HG03097 (cell line): ENCODE results near the gene CALD1.

ENCODE experiments used
- ATAC-seq: cut with Tn5 transposase; IDR thresholded peaks from one replicate; pipeline ENCODE4 v1.9.1; 2021; ENCODE audit not compliant: unreplicated experiment, low FRiP score

Gene CALD1

GRCh38 chr7:134823400-134823799, 44.0 kb downstream of the CALD1 start:
- no peak for ATAC-seq

- ATAC-seq, result no peak
Measured at GRCh38 chr7:134825666-134826065, 46.2 kb downstream of the CALD1 start.

DNA sequence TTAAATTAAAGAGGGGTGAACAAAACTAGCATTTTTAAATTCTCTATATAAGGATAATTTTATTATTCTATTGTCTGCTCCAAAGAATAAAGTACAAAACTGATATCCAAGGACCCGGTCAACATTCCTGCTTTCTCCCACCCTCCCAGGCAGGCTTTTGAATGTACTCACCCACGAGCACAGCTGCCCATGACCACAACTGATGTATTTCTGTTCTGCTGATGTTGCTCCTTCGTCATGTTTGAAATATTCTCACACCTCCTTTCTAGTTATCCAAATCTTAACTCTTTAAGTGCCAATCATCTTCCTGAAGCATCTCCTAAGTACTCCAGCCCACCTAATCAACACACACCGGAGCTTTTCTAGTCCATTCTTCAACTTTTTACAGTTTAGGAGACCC, 46.7 kb downstream of the CALD1 start:
- no peak for ATAC-seq

GRCh38 chr7:134827436-134827835, 48.0 kb downstream of the CALD1 start:
- no peak for ATAC-seq

DNA sequence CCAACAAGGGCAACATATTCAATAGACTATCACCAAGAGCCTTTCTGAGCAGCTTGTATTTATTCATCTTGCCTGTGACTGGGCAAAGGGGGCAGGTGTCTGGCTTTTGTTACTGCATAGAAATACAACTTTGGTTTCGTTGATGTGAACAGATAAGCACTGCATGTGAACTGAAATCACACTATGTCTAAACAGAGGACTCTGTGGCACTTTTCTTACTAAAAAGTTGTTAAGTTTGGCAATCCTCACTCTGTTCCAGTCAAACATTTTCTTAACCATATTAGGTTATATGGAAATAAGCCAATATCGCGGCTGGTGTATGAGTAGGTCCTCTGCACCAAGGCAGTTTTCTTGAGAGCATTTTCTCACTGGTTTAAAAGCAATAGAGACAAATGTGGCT, 48.5 kb downstream of the CALD1 start:
- no peak for ATAC-seq

DNA sequence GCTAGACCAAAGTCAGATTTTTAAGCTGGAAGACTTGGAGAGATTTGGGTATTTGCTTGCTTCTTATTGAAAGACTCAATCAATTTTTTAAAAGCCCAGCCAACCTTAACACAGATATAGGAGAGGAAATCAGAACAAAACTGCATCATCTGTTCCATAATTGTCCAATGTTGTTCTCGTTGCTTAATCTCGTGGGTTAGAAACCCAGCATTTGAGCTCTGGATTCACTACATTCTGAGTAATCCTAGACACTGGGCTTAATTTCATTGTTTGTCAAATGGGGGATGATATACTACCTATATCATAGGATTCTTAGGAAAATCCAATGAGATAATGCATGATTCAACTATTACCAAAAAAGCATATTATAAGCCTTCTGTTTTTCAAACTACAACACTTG, 48.9 kb downstream of the CALD1 start:
- no peak for ATAC-seq

DNA sequence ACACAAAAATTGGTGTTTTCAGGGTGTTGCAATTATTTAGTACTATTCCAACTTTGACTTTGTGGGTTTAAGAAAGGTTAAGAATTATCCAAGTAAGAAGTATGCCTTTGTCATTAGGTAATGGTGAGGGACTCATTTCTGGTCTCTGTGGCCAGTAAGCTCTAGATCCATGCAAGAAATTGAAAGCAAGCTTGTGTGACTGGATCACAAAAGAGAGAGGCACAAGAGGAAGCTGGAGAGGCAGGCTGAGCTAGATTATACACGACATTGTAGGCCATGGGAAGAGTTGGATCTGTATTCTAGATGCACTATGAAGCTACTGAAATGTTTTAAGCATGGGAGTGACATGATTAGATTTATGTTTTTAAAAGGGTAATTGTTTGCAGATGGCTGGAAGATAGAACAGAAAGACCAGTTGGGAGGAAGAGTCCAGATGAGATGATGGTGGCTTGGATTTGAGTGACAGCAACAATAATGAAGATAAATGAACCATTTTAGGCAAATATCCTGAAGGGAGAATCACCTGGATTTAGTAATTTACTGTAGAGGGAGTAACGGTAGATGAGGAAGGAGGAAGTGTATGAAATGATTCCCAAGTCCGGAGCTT, 50.0 kb downstream of the CALD1 start:
- no peak for ATAC-seq

DNA sequence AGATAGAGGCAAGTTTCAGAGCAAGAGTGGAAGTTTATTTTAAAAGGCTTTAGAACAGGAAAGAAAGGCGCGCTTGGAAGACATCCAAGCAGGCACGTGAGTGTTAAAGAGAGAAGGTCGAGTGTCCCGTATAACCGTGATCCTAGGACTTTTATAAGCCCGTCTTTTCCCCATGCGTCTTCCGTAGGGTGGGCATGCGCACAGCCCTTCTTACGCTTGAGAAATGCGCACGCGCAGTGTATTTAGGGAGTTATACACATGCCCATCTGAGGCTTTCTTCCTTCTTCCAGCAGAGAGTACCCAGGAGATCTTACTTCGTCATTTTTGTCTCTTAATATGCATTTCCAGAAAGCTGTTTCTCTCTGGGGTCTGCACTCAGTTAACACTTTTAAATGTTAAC, 52.4 kb downstream of the CALD1 start:
- no peak for ATAC-seq

DNA sequence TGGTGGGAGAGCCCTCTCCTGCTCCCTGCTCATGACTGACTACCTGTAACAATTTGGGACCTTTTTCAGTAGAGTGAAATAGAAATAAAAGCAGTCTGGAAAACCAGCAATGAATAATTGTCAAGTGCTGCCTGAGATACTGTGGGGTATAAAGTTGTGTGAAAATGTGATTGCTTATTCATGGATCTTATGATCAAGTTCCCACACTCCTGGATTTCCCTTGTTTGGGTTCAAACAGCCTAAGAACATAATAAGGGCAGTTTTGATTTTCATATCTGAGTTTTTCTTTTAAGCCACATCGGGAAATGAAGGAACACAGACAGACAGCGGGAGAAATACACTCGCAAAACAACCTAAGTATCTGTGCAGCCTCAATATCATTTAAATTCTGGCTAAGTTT, 52.9 kb downstream of the CALD1 start:
- ATAC-seq, result no peak

DNA sequence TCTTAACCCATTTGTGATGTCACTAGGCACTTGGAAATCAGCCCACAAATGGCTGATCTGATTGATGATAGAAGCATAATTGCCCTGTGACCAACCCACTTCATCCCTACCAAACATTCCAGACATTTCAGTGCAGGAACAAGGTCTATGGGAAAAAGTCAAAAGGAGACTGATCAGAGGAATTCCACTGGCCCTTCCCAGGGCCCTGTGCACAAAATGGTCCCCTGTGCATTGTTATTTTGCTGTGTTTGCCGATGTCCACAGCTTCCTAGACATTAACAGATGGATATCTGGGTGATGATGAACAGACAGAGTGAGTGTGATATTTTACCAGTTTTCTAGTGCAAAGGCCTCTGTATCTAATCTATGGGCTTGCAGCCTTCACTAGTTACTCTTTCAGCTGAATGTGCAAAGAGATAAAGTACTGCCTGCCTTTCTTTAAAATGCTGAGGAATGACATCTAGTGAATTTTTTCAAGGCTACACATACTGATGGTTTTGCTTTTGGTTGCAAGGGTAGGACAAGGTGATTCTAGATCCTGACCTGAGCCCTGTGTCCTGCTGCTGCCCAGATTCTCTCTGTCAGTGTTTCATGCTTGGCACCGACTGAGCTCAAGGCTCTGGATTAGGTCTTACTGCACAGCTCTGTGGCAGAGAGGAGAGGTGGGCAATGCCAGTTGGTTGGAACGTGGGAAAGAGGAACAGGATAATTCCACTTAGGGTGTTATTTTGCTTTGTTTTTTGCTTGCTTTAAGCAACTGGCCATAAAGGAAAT, 55.4 kb downstream of the CALD1 start:
- no peak for ATAC-seq

DNA sequence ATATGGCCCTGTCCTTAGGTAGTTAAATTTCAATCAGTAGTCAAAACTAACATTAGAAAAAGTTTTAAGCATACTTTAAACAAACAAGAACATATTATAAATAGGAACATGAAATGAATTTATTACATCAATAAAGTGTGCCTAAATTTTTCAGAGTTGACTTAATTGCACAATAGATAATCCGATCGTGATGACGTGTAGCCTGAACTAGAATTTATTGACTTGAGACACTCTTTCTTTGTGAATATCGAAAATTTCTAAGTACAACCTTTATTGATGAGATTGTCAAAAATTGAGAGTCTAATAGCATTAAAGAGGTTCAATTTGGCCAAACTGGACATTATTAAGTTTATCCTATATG, 56.0 kb downstream of the CALD1 start:
- no peak for ATAC-seq

- ATAC-seq, result no peak
Measured at GRCh38 chr7:134836447-134836846, 57.0 kb downstream of the CALD1 start.

GRCh38 chr7:134839298-134839697, 59.9 kb downstream of the CALD1 start:
- no peak for ATAC-seq

- ATAC-seq, result no peak
Measured at GRCh38 chr7:134842062-134842461, 62.6 kb downstream of the CALD1 start.

GRCh38 chr7:134842886-134843430, 63.5 kb downstream of the CALD1 start:
- no peak for ATAC-seq

GRCh38 chr7:134844200-134844599, 64.8 kb downstream of the CALD1 start:
- ATAC-seq, result no peak

GRCh38 chr7:134845461-134845860, 66.0 kb downstream of the CALD1 start:
- ATAC-seq, result no peak

- no peak for ATAC-seq
Measured at GRCh38 chr7:134847851-134848588, 68.6 kb downstream of the CALD1 start.

GRCh38 chr7:134850066-134850465, 70.6 kb downstream of the CALD1 start:
- no peak for ATAC-seq

GRCh38 chr7:134851141-134851540, 71.7 kb downstream of the CALD1 start:
- ATAC-seq, result no peak

DNA sequence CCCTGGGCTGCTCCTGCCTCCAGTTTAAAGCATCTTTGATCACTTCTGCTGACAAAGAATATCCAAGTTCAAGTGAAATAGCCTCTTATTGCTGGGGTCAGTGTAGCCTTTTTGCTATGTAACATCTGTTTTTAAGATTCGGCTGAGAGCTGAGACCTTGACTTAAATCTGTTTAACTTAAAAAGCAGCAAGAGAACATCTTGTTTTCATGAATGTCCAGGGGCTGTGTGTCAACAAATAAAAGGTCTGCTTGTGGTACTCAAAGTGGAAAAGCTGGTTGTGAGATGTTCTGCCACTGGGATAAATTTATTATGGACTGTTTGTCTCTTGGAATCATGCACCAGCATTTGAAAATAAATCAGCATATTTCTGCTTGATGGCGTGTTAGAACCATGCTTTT, 73.2 kb downstream of the CALD1 start:
- no peak for ATAC-seq

GRCh38 chr7:134854816-134855215, 75.4 kb downstream of the CALD1 start:
- no peak for ATAC-seq
